Chondrocyte (in vitro differentiated cells): ENCODE results near the gene CTCF. TPM values are rescaled to one million over a fixed set of nuclear protein-coding genes. Genes with fewer than 3 reads are reported as not detected.

Experiments
- DNase-seq: peaks from one replicate; pipeline ENCODE4 v3.0.0; 2021; ENCODE audit warnings: mixed read lengths, low spot score
- H3K27ac Mint-ChIP-seq: one replicate; pipeline ENCODE4 v1.8.0; 2021; ENCODE audit warnings: mild to moderate bottlenecking, moderate library complexity, mixed read lengths; ENCODE audit not compliant: unreplicated experiment
- H3K27me3 Mint-ChIP-seq: 2 replicates; pipeline ENCODE4 v1.8.0; 2021; ENCODE audit warnings: low read depth, mixed read lengths
- H3K36me3 Mint-ChIP-seq: 2 replicates; pipeline ENCODE4 v1.8.0; 2021; ENCODE audit warnings: low read depth, mixed read lengths
- H3K4me1 Mint-ChIP-seq: 2 replicates; pipeline ENCODE4 v1.8.0; 2021; ENCODE audit warnings: low read depth, mild to moderate bottlenecking, mixed read lengths
- H3K4me3 Mint-ChIP-seq: one replicate; pipeline ENCODE4 v1.8.0; 2021; ENCODE audit warnings: mild to moderate bottlenecking, moderate library complexity, mixed read lengths; ENCODE audit not compliant: unreplicated experiment
- H3K9me3 Mint-ChIP-seq: 2 replicates; pipeline ENCODE4 v1.8.0; 2021; ENCODE audit warnings: low read depth, mixed read lengths
- CTCF ChIP-seq: fragments of 200-600 bp; sonication (generic); IDR thresholded peaks from 2 replicates; pipeline ENCODE4 v1.5.0; 2021; ENCODE audit warnings: antibody characterized with exemption, mild to moderate bottlenecking, moderate library complexity
- total RNA-seq: library from RNA; stranded (reverse); gene quantifications from 3 replicates; pipeline ENCODE4 v1.2.1, GENCODE V29; 2021

Gene CTCF
- total RNA-seq, 1 donor from 2014 or later: 31.2 TPM

GRCh38 chr16:67674851-67675578 lies 112.7 kb downstream of the CTCF start:
- no peaks in the 10 kb centered on the region for H3K9me3 Mint-ChIP-seq
- TF ChIP-seq CTCF: no peak
- no peak overlapping the region for H3K27ac Mint-ChIP-seq
- peaks cover 9% of the 10 kb centered on the region for H3K4me1 Mint-ChIP-seq
- H3K27me3 Mint-ChIP-seq: no peaks in the 10 kb centered on the region
- DNase-seq: no peak
- H3K4me3 Mint-ChIP-seq: no peak overlapping the region
- H3K36me3 Mint-ChIP-seq: no peaks in the 10 kb centered on the region

- Mint-ChIP-seq H3K27ac (no peak overlapping the region), H3K4me3 (no peak overlapping the region), H3K4me1 (peaks cover 9% of the 10 kb centered on the region), H3K36me3 (no peaks in the 10 kb centered on the region), H3K27me3 (no peaks in the 10 kb centered on the region), H3K9me3 (no peaks in the 10 kb centered on the region)
- TF ChIP-seq CTCF: no peak
- DNase-seq: no peak
These were observed 113.2 kb downstream of the CTCF start for GRCh38 chr16:67675579-67675935.

- TF ChIP-seq CTCF: no peak
- Mint-ChIP-seq H3K36me3 (no peaks in the 10 kb centered on the region), H3K4me1 (peaks cover 9% of the 10 kb centered on the region), H3K27ac (no peak overlapping the region), H3K9me3 (no peaks in the 10 kb centered on the region), H3K27me3 (no peaks in the 10 kb centered on the region), H3K4me3 (no peak overlapping the region)
- no peak for DNase-seq
These were observed 113.7 kb downstream of the CTCF start for GRCh38 chr16:67675999-67676398.

- no peaks in the 10 kb centered on the region for H3K9me3 Mint-ChIP-seq
- no peak for TF ChIP-seq CTCF
- H3K27me3 Mint-ChIP-seq: no peaks in the 10 kb centered on the region
- H3K27ac Mint-ChIP-seq: no peak overlapping the region
- no peaks in the 10 kb centered on the region for H3K36me3 Mint-ChIP-seq
- H3K4me1 Mint-ChIP-seq: peaks cover 9% of the 10 kb centered on the region
- no peak for DNase-seq
- H3K4me3 Mint-ChIP-seq: no peak overlapping the region
These were observed 114.2 kb downstream of the CTCF start for GRCh38 chr16:67676516-67676915.

GRCh38 chr16:67676939-67677338 lies 114.6 kb downstream of the CTCF start:
- no peak overlapping the region for H3K27ac Mint-ChIP-seq
- no peaks in the 10 kb centered on the region for H3K27me3 Mint-ChIP-seq
- no peak for DNase-seq
- no peak for TF ChIP-seq CTCF
- H3K9me3 Mint-ChIP-seq: no peaks in the 10 kb centered on the region
- no peak overlapping the region for H3K4me3 Mint-ChIP-seq
- peaks cover 9% of the 10 kb centered on the region for H3K4me1 Mint-ChIP-seq
- H3K36me3 Mint-ChIP-seq: no peaks in the 10 kb centered on the region
